ENCODE results near the gene RASGEF1C.

DNA sequence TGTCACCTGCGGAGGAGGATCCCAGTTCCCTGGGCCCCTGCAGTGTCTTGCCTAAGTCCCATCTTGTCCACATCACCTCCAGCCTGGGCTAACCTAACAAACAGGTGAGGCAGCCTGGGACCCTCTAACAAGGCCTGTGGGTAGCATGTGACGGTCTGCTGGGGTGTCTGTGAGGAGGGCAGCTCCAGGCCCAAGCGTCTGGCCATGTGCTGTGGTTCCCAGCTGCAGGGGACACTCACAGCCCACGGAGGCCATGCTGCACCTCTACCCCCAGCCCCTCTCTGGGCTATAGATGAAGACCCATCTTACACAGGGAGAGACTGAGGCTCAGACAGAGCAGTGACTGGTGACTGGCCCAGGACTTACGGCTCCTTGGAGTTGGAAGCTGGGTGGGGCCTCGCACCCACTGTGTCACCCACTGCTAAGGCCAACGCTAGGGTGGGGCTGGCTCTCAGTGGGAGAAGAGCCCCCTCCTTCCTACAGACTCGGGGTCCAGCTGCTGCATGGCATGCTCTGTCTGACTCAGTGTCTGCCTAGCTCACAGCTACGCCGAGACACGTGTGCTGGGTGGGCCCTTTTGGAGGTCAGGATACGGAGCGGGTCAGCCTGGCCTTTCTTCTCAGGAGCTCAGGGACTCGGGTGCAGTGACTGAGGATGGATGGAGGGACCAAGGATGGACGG, 96.7 kb downstream of the RASGEF1C start:
- no peak for TF ChIP-seq TAF1 (conservative IDR thresholded peaks at IDR 0.05)
- no peak for TF ChIP-seq GABPA (IDR thresholded peaks at IDR 0.05 in 1 of 2, conservative IDR thresholded peaks at IDR 0.05 in 1 of 2)
- no peak for TF ChIP-seq RAD21 (IDR thresholded peaks at IDR 0.05)
- TF ChIP-seq, protein P1, sequence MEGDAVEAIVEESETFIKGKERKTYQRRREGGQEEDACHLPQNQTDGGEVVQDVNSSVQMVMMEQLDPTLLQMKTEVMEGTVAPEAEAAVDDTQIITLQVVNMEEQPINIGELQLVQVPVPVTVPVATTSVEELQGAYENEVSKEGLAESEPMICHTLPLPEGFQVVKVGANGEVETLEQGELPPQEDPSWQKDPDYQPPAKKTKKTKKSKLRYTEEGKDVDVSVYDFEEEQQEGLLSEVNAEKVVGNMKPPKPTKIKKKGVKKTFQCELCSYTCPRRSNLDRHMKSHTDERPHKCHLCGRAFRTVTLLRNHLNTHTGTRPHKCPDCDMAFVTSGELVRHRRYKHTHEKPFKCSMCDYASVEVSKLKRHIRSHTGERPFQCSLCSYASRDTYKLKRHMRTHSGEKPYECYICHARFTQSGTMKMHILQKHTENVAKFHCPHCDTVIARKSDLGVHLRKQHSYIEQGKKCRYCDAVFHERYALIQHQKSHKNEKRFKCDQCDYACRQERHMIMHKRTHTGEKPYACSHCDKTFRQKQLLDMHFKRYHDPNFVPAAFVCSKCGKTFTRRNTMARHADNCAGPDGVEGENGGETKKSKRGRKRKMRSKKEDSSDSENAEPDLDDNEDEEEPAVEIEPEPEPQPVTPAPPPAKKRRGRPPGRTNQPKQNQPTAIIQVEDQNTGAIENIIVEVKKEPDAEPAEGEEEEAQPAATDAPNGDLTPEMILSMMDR (IDR thresholded peaks at IDR 0.05; ENCODE audit: low read depth, low read length, missing input control): no peak
- TF ChIP-seq, protein P2, sequence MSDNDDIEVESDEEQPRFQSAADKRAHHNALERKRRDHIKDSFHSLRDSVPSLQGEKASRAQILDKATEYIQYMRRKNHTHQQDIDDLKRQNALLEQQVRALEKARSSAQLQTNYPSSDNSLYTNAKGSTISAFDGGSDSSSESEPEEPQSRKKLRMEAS (IDR thresholded peaks at IDR 0.05): no peak
- TF ChIP-seq, protein P3, sequence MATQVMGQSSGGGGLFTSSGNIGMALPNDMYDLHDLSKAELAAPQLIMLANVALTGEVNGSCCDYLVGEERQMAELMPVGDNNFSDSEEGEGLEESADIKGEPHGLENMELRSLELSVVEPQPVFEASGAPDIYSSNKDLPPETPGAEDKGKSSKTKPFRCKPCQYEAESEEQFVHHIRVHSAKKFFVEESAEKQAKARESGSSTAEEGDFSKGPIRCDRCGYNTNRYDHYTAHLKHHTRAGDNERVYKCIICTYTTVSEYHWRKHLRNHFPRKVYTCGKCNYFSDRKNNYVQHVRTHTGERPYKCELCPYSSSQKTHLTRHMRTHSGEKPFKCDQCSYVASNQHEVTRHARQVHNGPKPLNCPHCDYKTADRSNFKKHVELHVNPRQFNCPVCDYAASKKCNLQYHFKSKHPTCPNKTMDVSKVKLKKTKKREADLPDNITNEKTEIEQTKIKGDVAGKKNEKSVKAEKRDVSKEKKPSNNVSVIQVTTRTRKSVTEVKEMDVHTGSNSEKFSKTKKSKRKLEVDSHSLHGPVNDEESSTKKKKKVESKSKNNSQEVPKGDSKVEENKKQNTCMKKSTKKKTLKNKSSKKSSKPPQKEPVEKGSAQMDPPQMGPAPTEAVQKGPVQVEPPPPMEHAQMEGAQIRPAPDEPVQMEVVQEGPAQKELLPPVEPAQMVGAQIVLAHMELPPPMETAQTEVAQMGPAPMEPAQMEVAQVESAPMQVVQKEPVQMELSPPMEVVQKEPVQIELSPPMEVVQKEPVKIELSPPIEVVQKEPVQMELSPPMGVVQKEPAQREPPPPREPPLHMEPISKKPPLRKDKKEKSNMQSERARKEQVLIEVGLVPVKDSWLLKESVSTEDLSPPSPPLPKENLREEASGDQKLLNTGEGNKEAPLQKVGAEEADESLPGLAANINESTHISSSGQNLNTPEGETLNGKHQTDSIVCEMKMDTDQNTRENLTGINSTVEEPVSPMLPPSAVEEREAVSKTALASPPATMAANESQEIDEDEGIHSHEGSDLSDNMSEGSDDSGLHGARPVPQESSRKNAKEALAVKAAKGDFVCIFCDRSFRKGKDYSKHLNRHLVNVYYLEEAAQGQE (IDR thresholded peaks at IDR 0.05): no peak
- TF ChIP-seq FOXA1 (IDR thresholded peaks at IDR 0.05): no peak
- no peak for TF ChIP-seq YY1 (IDR thresholded peaks at IDR 0.05)
- TF ChIP-seq EGR1 (IDR thresholded peaks at IDR 0.05; ENCODE audit: low read depth in 2 of 2): no peak
- TF ChIP-seq, protein P4, sequence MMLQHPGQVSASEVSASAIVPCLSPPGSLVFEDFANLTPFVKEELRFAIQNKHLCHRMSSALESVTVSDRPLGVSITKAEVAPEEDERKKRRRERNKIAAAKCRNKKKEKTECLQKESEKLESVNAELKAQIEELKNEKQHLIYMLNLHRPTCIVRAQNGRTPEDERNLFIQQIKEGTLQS (IDR thresholded peaks at IDR 0.05): no peak
- TF ChIP-seq, protein P5, sequence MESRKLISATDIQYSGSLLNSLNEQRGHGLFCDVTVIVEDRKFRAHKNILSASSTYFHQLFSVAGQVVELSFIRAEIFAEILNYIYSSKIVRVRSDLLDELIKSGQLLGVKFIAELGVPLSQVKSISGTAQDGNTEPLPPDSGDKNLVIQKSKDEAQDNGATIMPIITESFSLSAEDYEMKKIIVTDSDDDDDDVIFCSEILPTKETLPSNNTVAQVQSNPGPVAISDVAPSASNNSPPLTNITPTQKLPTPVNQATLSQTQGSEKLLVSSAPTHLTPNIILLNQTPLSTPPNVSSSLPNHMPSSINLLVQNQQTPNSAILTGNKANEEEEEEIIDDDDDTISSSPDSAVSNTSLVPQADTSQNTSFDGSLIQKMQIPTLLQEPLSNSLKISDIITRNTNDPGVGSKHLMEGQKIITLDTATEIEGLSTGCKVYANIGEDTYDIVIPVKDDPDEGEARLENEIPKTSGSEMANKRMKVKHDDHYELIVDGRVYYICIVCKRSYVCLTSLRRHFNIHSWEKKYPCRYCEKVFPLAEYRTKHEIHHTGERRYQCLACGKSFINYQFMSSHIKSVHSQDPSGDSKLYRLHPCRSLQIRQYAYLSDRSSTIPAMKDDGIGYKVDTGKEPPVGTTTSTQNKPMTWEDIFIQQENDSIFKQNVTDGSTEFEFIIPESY (IDR thresholded peaks at IDR 0.05): no peak
- TF ChIP-seq JUND (IDR thresholded peaks at IDR 0.05): no peak
- no peak for TF ChIP-seq NR2F2 (IDR thresholded peaks at IDR 0.05)
- no peak for TF ChIP-seq RXRA (IDR thresholded peaks at IDR 0.05)

All from liver (tissue), 3 donors.